HG03571 (cell line): Measurements from ENCODE around the gene TXNL4A.
"Not testable (repeated sequence)": the region's sequence is repeated elsewhere in the genome, so short reads cannot be mapped to it uniquely, and the experiment has no call there.

Source experiments
- ATAC-seq: cut with Tn5 transposase; IDR thresholded peaks from one replicate; pipeline ENCODE4 v1.9.1; 2021; ENCODE audit not compliant: unreplicated experiment

The TXNL4A gene

GRCh38 chr18:79988451-79989194, at the start of gene TXNL4A:
Gene TXNL4A (minus strand): TSS chr18:79988563. CDS start chr18:79988392, 171 bp downstream.
- ATAC-seq = peak; percentile 94

GRCh38 chr18:80037300-80037699, 48.9 kb upstream of the TXNL4A start:
- ATAC-seq = no peak

- ATAC-seq = no peak
Observed at GRCh38 chr18:80035997-80036396, 47.6 kb upstream of the TXNL4A start.

- ATAC-seq = no peak
Observed at GRCh38 chr18:80034852-80035406, 46.6 kb upstream of the TXNL4A start.

GRCh38 chr18:80034068-80034851, 45.9 kb upstream of the TXNL4A start, which contains the start of gene RBFA:
Gene RBFA (plus strand): TSS chr18:80034434. CDS start chr18:80034496, 62 bp downstream.
- ATAC-seq = peak; percentile 71

- peak; percentile 63 for ATAC-seq
Observed at GRCh38 chr18:80033181-80034067, 45.1 kb upstream of the TXNL4A start.

- no peak for ATAC-seq
Observed at GRCh38 chr18:80029690-80030089, 41.3 kb upstream of the TXNL4A start.

- ATAC-seq = not testable (repeated sequence)
Observed at GRCh38 chr18:80027719-80028118, 39.4 kb upstream of the TXNL4A start.

- no peak for ATAC-seq
Observed at GRCh38 chr18:80026363-80026762, 38.0 kb upstream of the TXNL4A start.

- no peak for ATAC-seq
Observed at GRCh38 chr18:80023173-80023572, 34.8 kb upstream of the TXNL4A start.

GRCh38 chr18:80022613-80023012, 34.2 kb upstream of the TXNL4A start:
- ATAC-seq = no peak

GRCh38 chr18:80012714-80013113, 24.4 kb upstream of the TXNL4A start:
- ATAC-seq = no peak

GRCh38 chr18:80011496-80012137, 23.3 kb upstream of the TXNL4A start:
- not testable (repeated sequence) for ATAC-seq

- ATAC-seq = no peak
Observed at GRCh38 chr18:80010551-80010906, 22.2 kb upstream of the TXNL4A start.

- ATAC-seq = no peak
Observed at GRCh38 chr18:80009661-80010550, 21.5 kb upstream of the TXNL4A start.

GRCh38 chr18:80006724-80007123, 18.4 kb upstream of the TXNL4A start:
- ATAC-seq = no peak

- ATAC-seq = no peak
Observed at GRCh38 chr18:80004600-80005342, 16.4 kb upstream of the TXNL4A start.

GRCh38 chr18:80002468-80002867, 14.1 kb upstream of the TXNL4A start:
- ATAC-seq = no peak

GRCh38 chr18:80000877-80001276, 12.5 kb upstream of the TXNL4A start:
- no peak for ATAC-seq
